Nephron (organoid): ENCODE measurements around the gene LAIR2.

Experiments
- H3K27ac Mint-ChIP-seq, 3 experiments: 2 replicates each; pipeline ENCODE4 v1.8.0; 2020; ENCODE audit warnings: mixed read lengths in 3 of 3, mild to moderate bottlenecking in 2 of 3, moderate library complexity in 1 of 3
- H3K27me3 Mint-ChIP-seq: 2 replicates; pipeline ENCODE4 v1.8.0; 2021; ENCODE audit warnings: low read depth, mild to moderate bottlenecking, moderate library complexity, mixed read lengths
- H3K36me3 Mint-ChIP-seq: 2 replicates; pipeline ENCODE4 v1.8.0; 2020; ENCODE audit warnings: low read depth, mixed read lengths
- H3K4me1 Mint-ChIP-seq: 2 replicates; pipeline ENCODE4 v1.8.0; 2020; ENCODE audit warnings: mixed read lengths
- H3K4me3 Mint-ChIP-seq, 3 experiments: 2 replicates each; pipeline ENCODE4 v1.8.0; 2020; ENCODE audit warnings: mild to moderate bottlenecking in 3 of 3, mixed read lengths in 3 of 3, moderate library complexity in 2 of 3
- H3K9me3 Mint-ChIP-seq: 2 replicates; pipeline ENCODE4 v1.8.0; 2020; ENCODE audit warnings: mixed read lengths
- CTCF ChIP-seq, 3 experiments: fragments of 200-600 bp; sonication (generic); IDR thresholded peaks; one replicate each; pipeline ENCODE4 v1.5.0; 2021; ENCODE audit warnings: antibody characterized with exemption in 3 of 3; ENCODE audit not compliant: unreplicated experiment in 3 of 3

The LAIR2 gene

GRCh38 chr19:54536956-54537355 lies 34.3 kb downstream of the LAIR2 start:
- no peaks in the 10 kb centered on the region for H3K27me3 Mint-ChIP-seq
- no peak for TF ChIP-seq CTCF (IDR thresholded peaks at IDR 0.05; ENCODE audit: unreplicated experiment in 3 of 3)
- H3K4me3 Mint-ChIP-seq: no peak overlapping the region
- no peaks in the 10 kb centered on the region for H3K36me3 Mint-ChIP-seq
- peaks cover 46% of the 10 kb centered on the region for H3K9me3 Mint-ChIP-seq
- H3K4me1 Mint-ChIP-seq: no peaks in the 10 kb centered on the region
- no peak overlapping the region for H3K27ac Mint-ChIP-seq

- TF ChIP-seq CTCF (IDR thresholded peaks at IDR 0.05; ENCODE audit: unreplicated experiment in 3 of 3): no peak
- H3K4me1 Mint-ChIP-seq: no peaks in the 10 kb centered on the region
- H3K27ac Mint-ChIP-seq: no peak overlapping the region
- H3K9me3 Mint-ChIP-seq: peaks cover 58% of the 10 kb centered on the region
- H3K27me3 Mint-ChIP-seq: peaks cover 3% of the 10 kb centered on the region
- no peak overlapping the region for H3K4me3 Mint-ChIP-seq
- no peaks in the 10 kb centered on the region for H3K36me3 Mint-ChIP-seq
These were observed 39.1 kb downstream of the LAIR2 start for GRCh38 chr19:54541712-54542111.

- H3K36me3 Mint-ChIP-seq: peaks cover 8% of the 10 kb centered on the region
- TF ChIP-seq CTCF (IDR thresholded peaks at IDR 0.05; ENCODE audit: unreplicated experiment in 3 of 3): no peak
- H3K9me3 Mint-ChIP-seq: peaks cover 42% of the 10 kb centered on the region
- H3K27ac Mint-ChIP-seq: no peak overlapping the region
- no peak overlapping the region for H3K4me3 Mint-ChIP-seq
- no peaks in the 10 kb centered on the region for H3K4me1 Mint-ChIP-seq
- peaks cover 3% of the 10 kb centered on the region for H3K27me3 Mint-ChIP-seq
These were observed 46.2 kb downstream of the LAIR2 start for GRCh38 chr19:54548806-54549205.

GRCh38 chr19:54549224-54549623 lies 46.6 kb downstream of the LAIR2 start:
- Mint-ChIP-seq H3K36me3 (peaks cover 8% of the 10 kb centered on the region), H3K4me1 (no peaks in the 10 kb centered on the region), H3K4me3 (no peak overlapping the region), H3K27me3 (peaks cover 3% of the 10 kb centered on the region), H3K9me3 (peaks cover 41% of the 10 kb centered on the region), H3K27ac (no peak overlapping the region)
- TF ChIP-seq CTCF (IDR thresholded peaks at IDR 0.05; ENCODE audit: unreplicated experiment in 3 of 3): no peak

GRCh38 chr19:54551293-54551692 lies 48.7 kb downstream of the LAIR2 start:
- peaks cover 1% of the 10 kb centered on the region for H3K27me3 Mint-ChIP-seq
- no peak overlapping the region for H3K4me3 Mint-ChIP-seq
- no peaks in the 10 kb centered on the region for H3K4me1 Mint-ChIP-seq
- no peak overlapping the region for H3K27ac Mint-ChIP-seq
- TF ChIP-seq CTCF (IDR thresholded peaks at IDR 0.05; ENCODE audit: unreplicated experiment in 3 of 3): no peak
- peaks cover 38% of the 10 kb centered on the region for H3K9me3 Mint-ChIP-seq
- H3K36me3 Mint-ChIP-seq: peaks cover 8% of the 10 kb centered on the region

GRCh38 chr19:54551950-54552912 lies 49.6 kb downstream of the LAIR2 start:
- Mint-ChIP-seq H3K9me3 (peaks cover 31% of the 10 kb centered on the region), H3K27me3 (no peaks in the 10 kb centered on the region), H3K36me3 (peaks cover 8% of the 10 kb centered on the region), H3K4me1 (no peaks in the 10 kb centered on the region), H3K4me3 (no peak overlapping the region), H3K27ac (no peak overlapping the region)
- no peak for TF ChIP-seq CTCF (IDR thresholded peaks at IDR 0.05; ENCODE audit: unreplicated experiment in 3 of 3)
